Activated CD4-positive, alpha-beta T cell treated with anti-CD3 and anti-CD28 coated beads, Interleukin-2, amount 50 U/mL, for 1 hour (primary cell): ENCODE results near the gene RCCD1.
"Not testable (repeated sequence)": the region's sequence is repeated elsewhere in the genome, so short reads cannot be mapped to it uniquely, and the experiment has no call there.

Experiments
- DNase-seq: peaks from one replicate; pipeline ENCODE4 v3.0.0-alpha.2; 2020

RCCD1 gene, protein sequence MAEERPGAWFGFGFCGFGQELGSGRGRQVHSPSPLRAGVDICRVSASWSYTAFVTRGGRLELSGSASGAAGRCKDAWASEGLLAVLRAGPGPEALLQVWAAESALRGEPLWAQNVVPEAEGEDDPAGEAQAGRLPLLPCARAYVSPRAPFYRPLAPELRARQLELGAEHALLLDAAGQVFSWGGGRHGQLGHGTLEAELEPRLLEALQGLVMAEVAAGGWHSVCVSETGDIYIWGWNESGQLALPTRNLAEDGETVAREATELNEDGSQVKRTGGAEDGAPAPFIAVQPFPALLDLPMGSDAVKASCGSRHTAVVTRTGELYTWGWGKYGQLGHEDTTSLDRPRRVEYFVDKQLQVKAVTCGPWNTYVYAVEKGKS

DNA sequence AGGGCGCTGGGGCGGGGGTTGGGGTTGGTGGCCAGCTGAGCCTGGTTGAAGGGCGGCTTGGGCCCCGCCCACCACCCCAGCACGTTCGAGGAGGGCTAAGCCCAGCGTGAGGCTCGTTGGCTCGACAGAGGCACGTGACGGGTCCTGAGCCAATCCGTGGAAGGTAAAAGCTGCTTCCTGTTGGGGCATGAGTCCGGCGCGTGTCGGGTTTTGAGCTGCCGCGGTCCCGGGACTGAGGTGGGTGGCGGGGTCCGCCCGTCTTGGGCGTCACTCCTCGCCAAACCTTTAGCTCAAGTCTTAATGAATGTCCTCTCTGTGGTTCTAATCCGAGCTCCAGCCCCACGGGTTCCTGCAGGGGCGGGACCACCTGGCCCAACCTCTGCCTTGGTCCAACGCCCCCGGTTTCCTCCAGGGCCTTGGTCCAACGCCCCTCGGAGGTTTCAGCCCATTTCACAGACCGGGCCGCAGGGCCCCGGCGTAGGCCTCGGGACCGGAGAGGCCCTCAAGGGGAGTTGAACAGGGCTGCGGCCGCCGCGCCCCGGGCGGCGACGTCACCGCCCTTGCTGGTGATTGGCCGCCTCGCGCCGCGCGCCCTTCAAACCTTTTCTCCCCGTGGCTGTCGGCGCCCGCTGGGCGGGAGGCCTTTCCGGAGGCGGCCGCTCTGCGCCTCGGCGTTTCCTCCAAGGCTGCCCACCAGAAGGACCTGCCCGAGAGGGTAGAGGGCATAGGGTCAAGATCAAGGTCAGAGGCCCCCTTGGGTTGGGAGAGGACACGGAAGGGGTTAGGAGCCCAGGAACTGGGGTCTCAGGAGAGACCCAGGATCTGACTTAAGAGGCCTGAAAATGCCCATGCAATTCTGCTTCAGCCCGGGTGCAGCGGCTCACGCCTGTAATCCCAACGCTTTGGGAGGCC, at the start of gene RCCD1:
RCCD1 (plus strand) TSS at position 173 of the 912 bp plus-strand sequence. CDS start 1,851 bp downstream, outside the sequence.
- DNase-seq = peak; percentile 79

DNA sequence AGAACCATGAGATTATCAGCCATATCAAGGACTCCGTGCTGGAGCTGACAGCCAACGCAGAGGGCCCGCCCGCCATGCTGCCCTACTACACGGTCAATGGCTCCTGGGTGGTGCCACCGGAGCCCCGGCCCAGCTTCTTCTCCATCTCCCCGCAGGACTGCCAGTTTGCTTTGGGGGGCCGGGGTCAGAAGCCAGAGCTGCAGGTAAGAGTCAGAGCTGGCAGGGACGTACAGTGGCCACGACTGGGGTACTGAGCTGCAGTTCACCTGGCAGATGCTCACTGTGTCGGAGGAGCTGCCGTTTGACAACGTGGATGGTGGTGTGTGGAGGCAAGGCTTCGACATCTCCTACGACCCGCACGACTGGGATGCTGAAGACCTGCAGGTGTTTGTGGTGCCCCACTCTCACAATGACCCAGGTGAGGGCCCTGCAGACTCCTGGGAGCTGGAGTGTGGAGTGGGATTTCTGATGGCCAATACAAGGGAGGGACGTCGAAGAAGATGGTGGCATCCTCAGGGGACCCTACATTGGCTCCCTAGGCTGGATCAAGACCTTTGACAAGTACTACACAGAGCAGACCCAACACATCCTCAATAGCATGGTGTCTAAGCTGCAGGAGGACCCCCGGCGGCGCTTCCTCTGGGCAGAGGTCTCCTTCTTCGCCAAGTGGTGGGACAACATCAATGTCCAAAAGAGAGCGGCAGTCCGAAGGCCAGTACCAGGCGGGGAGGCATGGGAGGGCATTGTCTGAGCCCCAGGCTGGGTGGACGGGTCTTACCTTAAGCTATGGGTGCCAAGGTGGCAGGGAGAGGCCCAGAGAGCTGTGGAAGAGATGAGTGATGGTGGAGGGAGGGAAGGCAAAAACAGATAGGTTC, 49.1 kb upstream of the RCCD1 start:
- no peak for DNase-seq

DNA sequence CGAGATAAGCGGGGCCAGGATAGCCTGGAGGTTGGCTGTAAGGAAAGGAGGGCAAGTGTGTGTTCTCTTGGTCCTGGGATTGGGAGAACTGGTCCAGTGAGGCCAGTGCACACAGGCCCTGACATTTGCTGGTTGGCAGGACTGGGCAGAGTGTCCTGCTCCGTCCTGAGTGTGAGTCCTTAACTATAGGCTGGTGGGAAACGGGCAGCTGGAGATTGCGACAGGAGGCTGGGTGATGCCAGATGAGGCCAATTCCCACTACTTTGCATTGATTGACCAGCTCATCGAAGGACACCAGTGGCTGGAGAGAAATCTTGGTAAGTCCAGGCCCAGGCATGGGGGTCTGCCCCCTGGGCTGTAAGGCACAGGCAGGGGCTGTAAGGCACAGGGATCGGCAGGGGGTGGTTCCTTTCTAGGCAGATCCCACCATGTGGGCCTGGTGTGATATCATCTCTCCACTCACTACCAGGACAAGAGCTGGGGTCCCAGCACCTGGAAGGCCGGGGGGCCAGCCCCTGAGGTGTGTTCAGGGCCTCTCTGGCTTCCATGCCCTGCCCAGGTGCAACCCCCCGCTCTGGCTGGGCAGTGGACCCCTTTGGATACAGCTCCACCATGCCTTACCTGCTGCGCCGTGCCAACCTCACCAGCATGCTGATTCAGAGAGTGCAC, 48.4 kb upstream of the RCCD1 start:
- DNase-seq = no peak

DNA sequence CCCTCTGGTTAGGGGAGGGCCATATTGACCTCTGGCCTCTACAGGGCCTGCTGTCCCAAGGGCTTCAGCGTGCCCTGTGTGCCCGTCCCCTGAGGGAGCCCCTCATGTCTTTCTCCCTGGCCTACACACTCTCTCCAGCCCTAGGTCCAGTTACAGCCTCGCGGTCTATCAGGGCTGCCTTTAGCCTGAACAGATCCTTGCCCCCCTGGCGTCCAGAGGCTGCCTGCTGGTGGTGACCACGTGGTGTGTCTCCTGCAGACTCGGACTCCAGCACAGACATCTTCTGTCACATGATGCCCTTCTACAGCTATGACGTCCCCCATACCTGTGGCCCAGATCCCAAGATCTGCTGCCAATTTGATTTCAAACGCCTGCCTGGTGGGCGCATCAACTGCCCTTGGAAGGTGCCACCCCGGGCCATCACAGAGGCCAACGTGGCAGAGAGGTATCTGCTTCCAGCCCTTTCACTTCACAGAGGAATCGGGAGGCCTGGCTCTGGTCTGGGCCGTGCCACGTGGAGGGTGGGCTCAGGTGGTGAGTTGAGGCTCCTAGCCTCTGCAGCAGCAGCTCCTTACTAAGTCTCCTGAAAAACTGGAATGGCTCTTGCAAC, 47.5 kb upstream of the RCCD1 start:
- DNase-seq = no peak

DNA sequence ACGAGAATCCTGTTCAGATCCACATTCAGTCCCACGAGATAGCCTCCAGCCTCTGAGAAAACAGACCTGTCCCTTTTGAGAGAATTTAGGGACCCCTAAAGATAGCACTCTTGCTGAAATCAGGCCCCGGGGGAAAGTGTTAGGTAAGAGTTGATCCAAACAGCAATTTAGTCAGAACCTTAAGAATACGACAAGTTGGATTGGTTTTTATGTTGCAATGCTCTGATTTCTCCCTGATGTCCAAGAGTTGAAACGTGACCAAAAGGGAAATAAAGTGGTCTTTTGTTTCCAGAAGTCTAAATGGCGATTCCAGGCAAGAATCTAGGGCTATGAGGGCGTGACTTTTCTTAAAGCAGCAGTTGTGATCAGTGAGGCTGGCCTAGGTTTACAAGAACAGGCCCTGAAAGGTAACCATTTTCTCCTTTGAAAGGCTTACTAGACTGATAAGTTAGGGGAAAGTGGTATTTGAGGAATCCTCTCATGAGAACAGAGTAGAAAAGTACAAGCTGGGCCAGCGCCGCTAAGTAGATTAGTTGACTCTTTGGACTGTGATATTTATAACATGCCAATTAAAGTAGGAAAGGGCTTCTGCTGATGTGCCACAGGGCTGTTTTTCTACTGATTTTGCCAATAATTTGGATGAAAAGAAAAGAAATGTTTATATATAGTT, 46.7 kb upstream of the RCCD1 start:
- DNase-seq = no peak

DNA sequence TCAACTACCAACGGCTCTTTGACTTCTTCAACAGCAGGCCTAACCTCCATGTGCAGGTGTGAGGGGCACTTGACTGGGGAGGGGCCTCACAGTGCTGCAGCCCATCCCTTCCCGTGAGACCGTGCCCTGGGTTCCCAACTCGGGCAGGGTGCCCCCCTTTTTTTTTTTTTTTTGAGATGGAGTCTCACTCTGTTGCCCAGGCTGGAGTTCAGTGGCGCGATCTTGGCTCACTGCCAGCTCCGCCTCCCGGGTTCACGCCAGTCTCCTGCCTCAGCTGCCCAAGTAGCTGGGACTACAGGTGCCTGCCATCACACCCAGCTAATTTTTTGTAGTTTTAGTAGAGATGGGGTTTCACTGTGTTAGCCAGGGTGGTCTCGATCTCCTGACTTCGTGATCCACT, 45.2 kb upstream of the RCCD1 start:
- not testable (repeated sequence) for DNase-seq

DNA sequence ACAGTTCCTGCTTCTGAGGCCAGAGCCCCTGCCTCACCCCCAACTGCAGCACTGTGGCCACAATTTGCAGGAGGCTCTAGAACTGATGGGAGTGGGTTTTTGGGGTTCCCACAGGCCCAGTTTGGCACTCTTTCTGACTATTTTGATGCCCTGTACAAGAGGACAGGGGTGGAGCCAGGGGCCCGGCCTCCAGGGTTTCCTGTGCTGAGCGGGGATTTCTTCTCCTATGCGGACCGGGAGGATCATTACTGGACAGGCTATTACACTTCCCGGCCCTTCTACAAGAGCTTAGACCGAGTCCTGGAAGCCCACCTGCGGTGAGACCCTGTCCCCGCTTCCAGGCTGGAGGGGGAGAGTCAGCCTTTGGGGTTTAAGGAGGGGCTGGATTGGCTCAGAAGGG, 44.7 kb upstream of the RCCD1 start:
- no peak for DNase-seq

DNA sequence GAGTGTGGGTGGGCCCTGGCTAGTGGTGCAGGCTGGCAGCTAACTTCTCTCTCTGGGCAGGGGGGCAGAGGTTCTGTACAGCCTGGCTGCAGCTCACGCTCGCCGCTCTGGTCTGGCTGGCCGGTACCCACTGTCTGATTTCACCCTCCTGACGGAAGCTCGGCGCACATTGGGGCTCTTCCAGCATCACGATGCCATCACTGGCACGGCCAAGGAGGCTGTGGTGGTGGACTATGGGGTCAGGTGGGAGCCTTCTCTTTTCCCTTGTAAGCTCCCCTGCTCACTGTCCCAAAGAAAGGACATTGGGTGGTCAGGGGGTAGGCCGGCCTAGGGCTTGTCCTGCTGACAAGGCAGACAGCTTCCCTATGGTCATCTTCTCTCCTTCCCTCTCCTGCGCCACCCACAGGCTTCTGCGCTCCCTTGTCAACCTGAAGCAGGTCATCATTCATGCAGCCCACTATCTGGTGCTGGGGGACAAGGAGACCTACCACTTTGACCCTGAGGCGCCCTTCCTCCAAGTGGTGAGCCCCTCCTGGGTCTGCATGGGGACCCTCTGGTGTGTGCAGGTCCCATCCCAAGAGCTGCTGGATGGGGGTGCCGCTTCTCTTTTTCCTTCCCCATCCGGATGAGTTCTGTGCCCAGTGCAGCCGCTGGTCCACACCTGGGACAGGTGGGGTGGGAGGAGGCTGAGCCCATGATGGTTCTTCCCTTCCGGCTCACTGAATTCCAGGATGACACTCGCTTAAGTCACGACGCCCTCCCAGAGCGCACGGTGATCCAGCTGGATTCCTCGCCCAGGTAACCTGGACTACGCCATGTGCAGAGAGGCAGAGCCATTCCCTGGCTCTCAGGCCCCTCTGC, 44.0 kb upstream of the RCCD1 start:
- no peak for DNase-seq

DNA sequence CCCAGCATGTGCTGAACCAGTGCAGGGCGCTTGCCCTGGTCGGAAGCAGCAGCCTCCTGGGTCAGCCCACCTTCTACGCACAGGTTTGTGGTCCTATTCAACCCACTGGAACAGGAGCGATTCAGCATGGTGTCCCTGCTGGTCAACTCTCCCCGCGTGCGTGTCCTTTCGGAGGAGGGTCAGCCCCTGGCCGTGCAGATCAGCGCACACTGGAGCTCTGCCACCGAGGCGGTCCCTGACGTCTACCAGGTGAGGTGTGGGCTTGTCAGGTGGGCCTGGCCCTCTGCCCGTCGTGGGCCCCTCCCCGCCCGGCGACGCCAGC, 43.4 kb upstream of the RCCD1 start:
- DNase-seq = no peak

DNA sequence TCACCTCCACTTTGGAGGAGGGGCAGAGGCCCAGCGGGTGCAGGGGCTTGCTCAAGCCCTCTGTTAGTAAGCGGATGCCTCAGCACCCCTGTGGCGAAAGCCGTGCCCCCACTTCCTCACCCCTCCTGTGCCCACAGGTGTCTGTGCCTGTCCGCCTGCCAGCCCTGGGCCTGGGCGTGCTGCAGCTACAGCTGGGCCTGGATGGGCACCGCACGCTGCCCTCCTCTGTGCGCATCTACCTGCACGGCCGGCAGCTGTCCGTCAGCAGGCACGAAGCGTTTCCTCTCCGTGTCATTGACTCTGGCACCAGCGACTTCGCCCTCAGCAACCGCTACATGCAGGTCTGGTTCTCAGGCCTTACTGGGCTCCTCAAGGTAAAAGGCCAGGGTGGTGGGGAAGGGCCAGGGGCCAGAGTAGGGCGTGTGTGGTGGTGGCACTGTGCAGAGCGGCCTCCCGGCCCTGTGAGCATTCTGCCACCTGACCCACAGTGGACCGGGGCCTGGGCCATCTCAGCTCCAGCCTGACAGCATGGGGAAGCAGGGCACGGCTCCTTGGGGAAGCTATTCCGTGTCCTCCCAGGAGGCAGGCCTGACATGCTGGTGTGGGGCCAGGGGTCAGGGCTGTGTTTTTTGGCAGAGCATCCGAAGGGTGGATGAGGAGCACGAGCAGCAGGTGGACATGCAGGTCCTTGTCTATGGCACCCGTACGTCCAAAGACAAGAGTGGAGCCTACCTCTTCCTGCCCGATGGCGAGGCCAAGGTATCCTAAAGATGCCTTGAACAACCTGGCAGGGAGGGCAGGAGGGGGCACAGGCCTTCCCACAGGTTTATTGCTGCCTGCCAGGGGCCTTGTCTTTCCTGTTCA, 42.5 kb upstream of the RCCD1 start:
- no peak for DNase-seq

DNA sequence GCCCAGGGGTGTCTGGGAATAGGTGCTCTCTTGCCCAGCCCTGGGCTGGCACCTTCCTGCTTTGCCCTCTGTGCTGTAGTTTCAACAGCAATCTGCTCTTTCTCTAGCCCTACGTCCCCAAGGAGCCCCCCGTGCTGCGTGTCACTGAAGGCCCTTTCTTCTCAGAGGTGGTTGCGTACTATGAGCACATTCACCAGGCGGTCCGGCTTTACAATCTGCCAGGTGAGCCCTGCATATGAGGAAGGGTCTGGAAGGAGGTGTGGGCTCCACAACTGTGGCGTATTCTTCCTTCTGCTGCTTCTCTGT, 42.0 kb upstream of the RCCD1 start:
- no peak for DNase-seq

DNA sequence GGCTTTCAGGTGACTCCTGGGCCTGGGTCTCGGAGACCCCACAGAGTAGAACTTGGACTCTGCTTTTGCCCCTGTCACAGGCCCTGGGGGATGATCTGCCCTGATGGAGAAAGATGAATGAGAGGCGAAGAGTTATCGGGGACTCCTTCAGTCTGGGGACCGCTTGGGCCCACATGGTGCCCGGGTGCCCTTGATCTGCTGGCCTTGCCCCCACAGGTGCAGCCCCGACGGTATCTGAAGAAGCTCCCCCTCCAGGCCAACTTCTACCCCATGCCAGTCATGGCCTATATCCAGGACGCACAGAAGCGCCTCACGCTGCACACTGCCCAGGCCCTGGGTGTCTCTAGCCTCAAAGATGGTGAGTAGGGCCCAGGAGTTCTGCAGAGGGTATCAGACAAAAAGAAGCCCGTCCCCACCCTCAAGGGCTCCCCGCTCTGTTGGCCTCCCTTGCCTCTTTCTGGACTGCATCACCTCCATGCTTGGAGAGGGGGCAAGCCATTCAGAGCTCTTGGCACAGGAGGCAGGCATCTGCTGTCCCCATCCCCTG, 41.2 kb upstream of the RCCD1 start:
- DNase-seq = no peak

DNA sequence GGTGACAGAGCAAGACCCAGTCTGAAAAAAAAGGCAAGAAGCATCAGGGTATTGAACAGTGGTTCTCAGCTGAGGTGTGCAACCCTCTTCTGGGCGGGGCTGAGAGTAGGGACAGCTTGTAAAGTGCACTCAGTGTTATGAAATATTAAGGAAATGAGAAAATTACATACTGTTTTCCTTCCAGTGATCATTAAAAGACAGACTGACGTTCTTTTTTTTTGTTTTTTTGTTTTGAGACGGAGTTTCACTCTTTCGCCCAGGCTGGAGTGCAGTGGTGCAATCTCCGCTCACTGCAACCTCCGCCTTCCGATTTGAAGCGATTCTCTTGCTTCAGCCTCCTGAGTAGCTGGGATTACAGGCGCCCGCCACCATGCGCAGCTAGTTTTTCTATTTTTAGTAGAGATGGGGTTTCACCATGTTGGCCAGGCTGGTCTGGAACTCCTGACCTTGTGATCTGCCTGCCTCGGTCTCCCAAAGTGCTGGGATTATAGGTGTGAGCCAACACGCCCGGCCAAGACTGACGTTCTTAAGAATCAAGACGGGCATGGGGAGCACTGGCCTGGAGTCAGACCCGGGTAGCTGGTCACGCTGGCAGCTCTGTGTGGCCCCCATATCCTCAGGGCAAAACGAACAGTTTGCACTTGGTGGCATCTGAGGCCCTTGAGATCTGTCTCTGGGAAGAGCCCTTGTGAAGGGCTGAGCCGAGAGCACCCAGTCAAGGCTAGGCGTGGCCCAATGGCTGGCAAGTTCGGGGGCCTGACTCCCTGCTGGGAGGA, 40.2 kb upstream of the RCCD1 start:
- no peak for DNase-seq

DNA sequence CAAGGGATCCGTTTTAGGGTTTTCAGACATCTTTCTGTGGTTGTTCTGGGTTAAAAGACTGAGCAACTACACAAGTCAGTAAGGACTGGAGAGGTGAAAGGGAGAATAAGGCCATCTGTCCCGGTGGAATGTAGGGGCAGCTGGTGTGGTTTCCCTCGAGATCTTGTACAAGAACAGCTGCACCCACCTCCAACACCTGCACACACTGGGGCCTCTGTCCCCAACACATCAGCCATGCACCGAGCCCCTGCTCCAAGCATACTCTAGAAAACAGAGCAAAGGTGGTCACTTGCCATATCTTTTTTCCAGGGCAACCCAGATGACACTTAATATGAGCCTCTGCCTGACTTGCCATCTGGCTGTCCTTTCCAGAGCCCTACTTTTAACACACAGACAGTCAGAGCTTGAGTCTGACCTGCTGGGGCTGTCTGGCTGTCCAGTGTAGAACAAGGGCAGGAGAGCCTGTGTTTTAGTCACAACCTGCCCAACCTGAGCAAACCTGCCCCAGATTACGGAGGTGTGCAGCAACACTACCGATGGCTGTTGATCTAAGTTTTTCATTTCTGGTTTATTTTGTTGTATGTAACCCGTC, 39.4 kb upstream of the RCCD1 start:
- no peak for DNase-seq

DNA sequence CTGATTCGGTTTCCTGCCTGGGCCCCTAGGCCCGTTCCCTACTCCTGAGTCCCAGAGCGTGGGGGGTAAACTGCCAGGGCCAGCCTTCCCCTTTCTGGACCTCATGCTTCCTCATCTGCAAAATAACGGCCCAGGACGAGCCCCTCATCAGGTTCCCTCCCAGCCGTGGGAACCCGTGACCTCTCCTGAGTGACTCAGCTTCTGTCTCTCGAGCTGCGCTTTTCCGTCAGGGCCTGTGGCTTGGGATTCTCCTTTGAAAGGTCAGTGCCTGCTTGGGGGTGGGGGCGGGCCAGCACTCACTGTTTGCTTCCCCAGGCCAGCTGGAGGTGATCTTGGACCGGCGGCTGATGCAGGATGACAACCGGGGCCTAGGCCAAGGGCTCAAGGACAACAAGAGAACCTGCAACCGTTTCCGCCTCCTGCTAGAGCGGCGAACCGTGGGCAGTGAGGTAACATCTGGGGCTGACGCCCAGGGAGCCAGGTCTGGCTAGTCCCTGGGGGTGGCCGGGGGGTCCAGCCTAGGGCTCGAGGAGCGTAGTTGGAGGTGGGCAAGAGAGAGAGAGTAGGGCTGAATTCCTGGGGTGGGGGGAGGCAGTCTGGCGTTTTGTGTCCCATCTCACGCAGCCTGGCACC, 38.8 kb upstream of the RCCD1 start:
- no peak for DNase-seq

DNA sequence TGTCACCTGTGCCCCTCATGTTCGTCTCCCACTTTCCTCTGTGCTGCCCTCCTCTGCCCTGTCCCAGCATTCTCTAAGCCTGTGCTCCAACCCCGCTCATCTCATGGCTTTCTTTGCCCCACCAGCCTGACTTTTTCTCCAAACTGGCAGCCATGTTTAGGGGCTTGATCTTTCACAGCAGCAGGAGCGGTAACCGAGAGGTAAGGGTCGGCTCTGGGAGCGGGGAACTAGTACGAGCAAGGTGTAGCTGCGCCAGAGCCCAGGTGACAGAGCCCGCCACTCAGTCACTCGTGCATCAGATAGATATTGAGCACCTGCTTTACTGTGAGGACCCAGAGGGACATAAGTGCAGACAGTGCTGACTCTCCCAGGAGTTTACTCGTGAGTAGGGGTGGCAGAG, 38.2 kb upstream of the RCCD1 start:
- no peak for DNase-seq

DNA sequence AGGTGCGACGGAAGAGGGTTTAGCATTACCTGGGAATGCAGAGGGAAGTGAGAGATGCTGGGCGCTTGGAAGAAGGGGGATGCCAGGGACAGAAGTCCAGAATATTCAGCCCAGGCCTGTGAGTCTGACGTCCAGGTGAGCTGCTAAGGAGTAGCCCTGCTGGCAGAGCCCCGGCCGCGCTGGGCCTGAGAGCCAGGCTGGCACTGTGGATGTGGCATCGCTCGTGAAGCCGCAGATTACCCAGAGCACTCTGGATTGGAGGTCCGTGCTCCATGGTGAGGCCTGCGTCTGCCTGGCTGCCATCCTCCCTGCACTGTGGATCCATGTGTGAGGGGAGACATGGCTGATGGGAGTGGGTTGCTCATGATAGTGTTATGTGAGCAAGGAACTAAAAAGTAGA, 37.1 kb upstream of the RCCD1 start:
- no peak for DNase-seq
